Neutrophil (primary cell): ENCODE data around the gene GABBR2.

Experiments
- H3K27ac ChIP-seq: fragments of 200-600 bp; sonication (generic); 2 replicates; pipeline ENCODE4 v1.5.1; 2016; ENCODE audit warnings: mild to moderate bottlenecking, moderate library complexity
- H3K27me3 ChIP-seq: fragments of 200-600 bp; sonication (generic); 2 replicates; pipeline ENCODE4 v1.6.0; 2016; ENCODE audit warnings: mild to moderate bottlenecking
- H3K36me3 ChIP-seq: fragments of 200-600 bp; sonication (generic); 2 replicates; pipeline ENCODE4 v1.5.1; 2017
- H3K4me1 ChIP-seq, 2 experiments: fragments of 200-600 bp in 1 of 2; sonication (generic) in 1 of 2; 1 replicate in 1 of 2; 2 replicates in 1 of 2; pipeline versions ENCODE4 v1.5.1 to v1.6.1; 2013 to 2016; ENCODE audit warnings: low read depth in 1 of 2, low read length in 1 of 2, mild to moderate bottlenecking in 1 of 2, moderate library complexity in 1 of 2; ENCODE audit not compliant: control insufficient read depth in 1 of 2, insufficient read depth in 1 of 2
- H3K4me3 ChIP-seq, 2 experiments: fragments of 200-600 bp in 1 of 2; sonication (generic) in 1 of 2; 1 replicate in 1 of 2; 2 replicates in 1 of 2; pipeline ENCODE4 v1.5.1; 2013 to 2016; ENCODE audit warnings: low read depth in 1 of 2, low read length in 1 of 2, mild to moderate bottlenecking in 1 of 2, moderate library complexity in 1 of 2
- H3K9me3 ChIP-seq: fragments of 200-600 bp; sonication (generic); 2 replicates; pipeline ENCODE4 v1.5.1; 2016
- CTCF ChIP-seq: fragments of 200-600 bp; sonication (generic); IDR thresholded peaks from 2 replicates; pipeline ENCODE4 v1.5.1; 2016; ENCODE audit warnings: antibody characterized with exemption

The GABBR2 gene

DNA sequence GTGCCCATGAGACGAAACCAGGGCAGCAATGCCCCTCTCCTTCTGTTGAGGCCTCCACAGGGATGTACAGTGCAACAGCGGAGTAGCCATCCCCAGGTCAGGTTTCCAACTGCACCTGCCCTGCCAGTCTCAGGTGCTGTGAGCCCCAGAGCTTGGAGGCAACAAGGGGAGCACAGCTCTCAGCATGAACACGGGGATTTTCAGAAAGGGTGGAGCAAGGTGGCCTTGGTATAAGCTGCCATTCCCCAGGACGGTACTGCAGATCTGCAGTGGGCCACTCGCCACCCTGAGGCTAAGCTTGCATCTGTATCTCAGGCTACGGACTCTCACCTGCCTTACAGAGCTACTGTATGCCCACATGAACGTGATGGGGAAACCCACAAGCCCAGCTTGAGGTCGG, 103.6 kb downstream of the GABBR2 start:
- no peaks in the 10 kb centered on the region for H3K9me3 ChIP-seq
- H3K27ac ChIP-seq, result no peak overlapping the region
- TF ChIP-seq CTCF, result no peak
- H3K27me3 ChIP-seq, result peaks cover 65% of the 10 kb centered on the region
- no peaks in the 10 kb centered on the region for H3K4me1 ChIP-seq
- no peak overlapping the region for H3K4me3 ChIP-seq
- no peaks in the 10 kb centered on the region for H3K36me3 ChIP-seq

DNA sequence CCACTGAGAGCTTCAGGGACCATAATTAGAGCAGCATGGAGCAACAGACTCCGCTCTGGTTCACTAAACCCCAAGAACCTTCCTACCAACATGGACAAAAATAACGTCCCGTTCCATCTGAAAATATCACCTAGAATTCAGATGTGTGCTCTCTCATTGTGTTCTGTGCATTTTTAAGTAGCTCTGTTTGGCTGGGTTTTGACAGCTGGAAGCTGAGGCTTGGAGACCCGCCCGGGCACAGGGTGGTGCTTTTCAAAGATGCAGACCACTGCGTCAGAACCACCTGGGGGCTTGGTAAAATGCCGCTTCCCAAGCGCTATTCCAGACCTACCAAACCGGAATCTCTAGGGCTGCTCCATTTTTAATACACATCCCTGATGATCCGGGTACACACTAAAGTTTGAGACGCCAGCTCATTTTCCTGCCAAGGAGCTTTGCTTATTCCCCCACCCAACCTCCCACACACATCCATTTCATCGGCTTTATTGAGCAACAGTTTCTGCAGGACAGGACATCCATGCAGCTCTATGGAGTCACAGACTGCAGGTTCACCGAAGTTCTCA, 104.8 kb downstream of the GABBR2 start:
- no peaks in the 10 kb centered on the region for H3K36me3 ChIP-seq
- H3K4me1 ChIP-seq, result no peaks in the 10 kb centered on the region
- peaks cover 53% of the 10 kb centered on the region for H3K27me3 ChIP-seq
- H3K27ac ChIP-seq, result no peak overlapping the region
- TF ChIP-seq CTCF, result no peak
- H3K9me3 ChIP-seq, result no peaks in the 10 kb centered on the region
- H3K4me3 ChIP-seq, result no peak overlapping the region

- H3K27ac ChIP-seq, result no peak overlapping the region
- H3K4me3 ChIP-seq, result no peak overlapping the region
- no peaks in the 10 kb centered on the region for H3K36me3 ChIP-seq
- no peaks in the 10 kb centered on the region for H3K9me3 ChIP-seq
- H3K4me1 ChIP-seq, result no peaks in the 10 kb centered on the region
- no peak for TF ChIP-seq CTCF
- H3K27me3 ChIP-seq, result peaks cover 43% of the 10 kb centered on the region
Measured at GRCh38 chr9:98602839-98603500, 105.8 kb downstream of the GABBR2 start.

GRCh38 chr9:98600631-98601030, 108.1 kb downstream of the GABBR2 start:
- Histone ChIP-seq H3K27ac (no peak overlapping the region), H3K4me1 (no peaks in the 10 kb centered on the region), H3K27me3 (peaks cover 30% of the 10 kb centered on the region), H3K4me3 (no peak overlapping the region), H3K36me3 (no peaks in the 10 kb centered on the region), H3K9me3 (no peaks in the 10 kb centered on the region)
- TF ChIP-seq CTCF, result no peak

- H3K4me1 ChIP-seq, result no peaks in the 10 kb centered on the region
- no peaks in the 10 kb centered on the region for H3K36me3 ChIP-seq
- no peak for TF ChIP-seq CTCF
- H3K27ac ChIP-seq, result no peak overlapping the region
- no peak overlapping the region for H3K4me3 ChIP-seq
- no peaks in the 10 kb centered on the region for H3K9me3 ChIP-seq
- peaks cover 25% of the 10 kb centered on the region for H3K27me3 ChIP-seq
Measured at GRCh38 chr9:98599566-98600216, 109.0 kb downstream of the GABBR2 start.
